ENCODE data around the gene THPO.
A peak's percentile ranks its signal among the peaks of the same experiment; 100 is the strongest.

Gene THPO

GRCh38 chr3:184389935-184390528, 12.0 kb upstream of the THPO start:
- Mint-ChIP-seq H3K4me3 (no peak overlapping the region), H3K27me3 (peaks cover 14% of the 10 kb centered on the region), H3K27ac (no peak overlapping the region), H3K9me3 (no peaks in the 10 kb centered on the region), H3K36me3 (ENCODE audit: low read depth) (no peaks in the 10 kb centered on the region), H3K4me1 (ENCODE audit: low read depth) (no peaks in the 10 kb centered on the region)
- DNase-seq: no peak

- H3K4me3 Mint-ChIP-seq: no peak overlapping the region
- no peaks in the 10 kb centered on the region for H3K9me3 Mint-ChIP-seq
- peaks cover 18% of the 10 kb centered on the region for H3K27me3 Mint-ChIP-seq
- no peak overlapping the region for H3K27ac Mint-ChIP-seq
- H3K36me3 Mint-ChIP-seq (ENCODE audit: low read depth): no peaks in the 10 kb centered on the region
- DNase-seq: no peak
- H3K4me1 Mint-ChIP-seq (ENCODE audit: low read depth): no peaks in the 10 kb centered on the region
Observed at GRCh38 chr3:184389384-184389783, 11.4 kb upstream of the THPO start.

DNA sequence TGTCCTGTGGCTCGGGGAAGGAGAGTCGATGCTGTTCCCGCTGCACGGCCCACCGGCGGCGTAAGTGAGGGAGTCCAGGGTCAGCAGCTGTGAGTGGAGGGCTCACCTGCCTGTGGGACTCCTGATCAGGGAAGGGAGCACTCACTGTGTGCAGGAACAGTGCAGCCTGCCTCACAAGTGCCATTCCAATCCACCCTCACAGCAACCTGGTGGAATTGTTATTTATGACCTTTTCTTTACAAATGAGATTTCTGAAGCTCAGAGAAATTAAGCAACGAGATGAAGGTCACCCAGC, 10.9 kb upstream of the THPO start:
- H3K27ac Mint-ChIP-seq: no peak overlapping the region
- no peaks in the 10 kb centered on the region for H3K9me3 Mint-ChIP-seq
- no peak for DNase-seq
- peaks cover 23% of the 10 kb centered on the region for H3K27me3 Mint-ChIP-seq
- H3K4me3 Mint-ChIP-seq: no peak overlapping the region
- H3K4me1 Mint-ChIP-seq (ENCODE audit: low read depth): no peaks in the 10 kb centered on the region
- no peaks in the 10 kb centered on the region for H3K36me3 Mint-ChIP-seq (ENCODE audit: low read depth)

- Mint-ChIP-seq H3K9me3 (no peaks in the 10 kb centered on the region), H3K27me3 (peaks cover 26% of the 10 kb centered on the region), H3K4me1 (ENCODE audit: low read depth) (no peaks in the 10 kb centered on the region), H3K4me3 (no peak overlapping the region), H3K27ac (no peak overlapping the region), H3K36me3 (ENCODE audit: low read depth) (no peaks in the 10 kb centered on the region)
- DNase-seq: no peak
Observed at GRCh38 chr3:184388164-184388935, 10.3 kb upstream of the THPO start.

GRCh38 chr3:184387174-184387714, 9.2 kb upstream of the THPO start:
- H3K4me3 Mint-ChIP-seq: no peak overlapping the region
- H3K27ac Mint-ChIP-seq: no peak overlapping the region

DNA sequence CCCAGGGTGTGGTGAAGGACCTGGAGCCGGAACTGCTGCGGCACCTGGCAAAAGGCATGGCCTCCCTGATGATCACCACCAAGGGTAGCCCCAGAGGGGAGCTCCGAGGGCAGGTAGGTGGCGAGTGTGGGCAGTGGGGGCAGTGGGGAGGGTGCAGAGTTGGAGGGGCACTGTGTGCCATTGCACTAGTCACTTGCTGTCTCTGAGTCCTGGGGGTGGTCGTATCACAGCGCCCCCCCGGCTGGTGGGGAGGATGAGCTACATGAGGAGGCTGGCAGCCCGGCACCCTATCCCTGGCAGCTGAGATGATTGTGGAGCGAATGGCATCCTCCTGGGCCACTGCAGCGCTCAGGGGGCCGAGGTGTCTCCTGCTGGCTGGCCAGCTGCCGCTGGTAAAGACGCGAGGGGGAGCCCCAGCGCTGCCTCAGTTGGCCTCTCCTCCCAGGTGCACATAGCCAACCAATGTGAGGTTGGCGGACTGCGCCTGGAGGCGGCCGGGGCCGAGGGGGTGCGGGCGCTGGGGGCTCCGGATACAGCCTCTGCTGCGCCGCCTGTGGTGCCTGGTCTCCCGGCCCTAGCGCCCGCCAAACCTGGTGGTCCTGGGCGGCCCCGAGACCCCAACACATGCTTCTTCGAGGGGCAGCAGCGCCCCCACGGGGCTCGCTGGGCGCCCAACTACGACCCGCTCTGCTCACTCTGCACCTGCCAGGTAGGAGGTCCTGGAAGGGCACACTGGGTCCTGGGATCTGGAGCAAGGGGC, 8.2 kb upstream of the THPO start:
- DNase-seq: no peak
- no peaks in the 10 kb centered on the region for H3K36me3 Mint-ChIP-seq (ENCODE audit: low read depth)
- H3K27me3 Mint-ChIP-seq: peaks cover 48% of the 10 kb centered on the region

More at GRCh38 chr3:184387174-184387714, 9.2 kb upstream of the THPO start:
- Mint-ChIP-seq H3K27me3 (peaks cover 38% of the 10 kb centered on the region), H3K36me3 (ENCODE audit: low read depth) (no peaks in the 10 kb centered on the region), H3K9me3 (no peaks in the 10 kb centered on the region), H3K4me1 (ENCODE audit: low read depth) (no peaks in the 10 kb centered on the region)
- DNase-seq: no peak

DNA sequence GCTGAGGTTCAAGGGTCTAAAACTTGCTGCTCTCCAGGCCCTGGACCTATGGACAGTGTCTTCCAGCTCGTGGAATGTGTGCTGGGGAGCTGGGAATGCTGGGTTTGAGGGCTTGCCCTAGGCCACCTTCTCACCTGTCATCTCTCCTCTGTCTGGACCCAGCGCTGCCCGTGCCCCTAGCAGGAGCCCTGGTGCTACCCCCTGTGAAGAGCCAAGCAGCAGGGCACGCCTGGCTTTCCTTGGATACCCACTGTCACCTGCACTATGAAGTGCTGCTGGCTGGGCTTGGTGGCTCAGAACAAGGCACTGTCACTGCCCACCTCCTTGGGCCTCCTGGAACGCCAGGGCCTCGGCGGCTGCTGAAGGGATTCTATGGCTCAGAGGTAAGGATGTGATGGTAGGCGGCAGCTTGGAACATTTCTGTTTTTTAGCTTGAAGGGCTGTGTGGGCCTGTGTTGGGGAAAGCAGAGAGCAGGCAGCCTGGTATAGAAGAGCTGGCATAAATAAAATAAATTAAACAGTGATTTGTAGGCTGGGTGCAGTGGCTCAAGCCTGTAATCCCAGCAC, 6.9 kb upstream of the THPO start:
- H3K4me1 Mint-ChIP-seq (ENCODE audit: low read depth): peaks cover 7% of the 10 kb centered on the region
- peaks cover 55% of the 10 kb centered on the region for H3K27me3 Mint-ChIP-seq
- no peaks in the 10 kb centered on the region for H3K36me3 Mint-ChIP-seq (ENCODE audit: low read depth)
- no peak overlapping the region for H3K4me3 Mint-ChIP-seq
- no peaks in the 10 kb centered on the region for H3K9me3 Mint-ChIP-seq
- no peak overlapping the region for H3K27ac Mint-ChIP-seq
- DNase-seq: no peak

More for the DNA sequence above, 8.2 kb upstream of the THPO start:
- Mint-ChIP-seq H3K9me3 (no peaks in the 10 kb centered on the region), H3K4me3 (no peak overlapping the region), H3K27ac (no peak overlapping the region), H3K4me1 (ENCODE audit: low read depth) (peaks cover 4% of the 10 kb centered on the region)

GRCh38 chr3:184384342-184384741, 6.3 kb upstream of the THPO start:
- DNase-seq: no peak
- H3K9me3 Mint-ChIP-seq: no peaks in the 10 kb centered on the region
- no peak overlapping the region for H3K4me3 Mint-ChIP-seq
- peaks cover 7% of the 10 kb centered on the region for H3K4me1 Mint-ChIP-seq (ENCODE audit: low read depth)
- H3K36me3 Mint-ChIP-seq (ENCODE audit: low read depth): no peaks in the 10 kb centered on the region
- peaks cover 56% of the 10 kb centered on the region for H3K27me3 Mint-ChIP-seq
- no peak overlapping the region for H3K27ac Mint-ChIP-seq

DNA sequence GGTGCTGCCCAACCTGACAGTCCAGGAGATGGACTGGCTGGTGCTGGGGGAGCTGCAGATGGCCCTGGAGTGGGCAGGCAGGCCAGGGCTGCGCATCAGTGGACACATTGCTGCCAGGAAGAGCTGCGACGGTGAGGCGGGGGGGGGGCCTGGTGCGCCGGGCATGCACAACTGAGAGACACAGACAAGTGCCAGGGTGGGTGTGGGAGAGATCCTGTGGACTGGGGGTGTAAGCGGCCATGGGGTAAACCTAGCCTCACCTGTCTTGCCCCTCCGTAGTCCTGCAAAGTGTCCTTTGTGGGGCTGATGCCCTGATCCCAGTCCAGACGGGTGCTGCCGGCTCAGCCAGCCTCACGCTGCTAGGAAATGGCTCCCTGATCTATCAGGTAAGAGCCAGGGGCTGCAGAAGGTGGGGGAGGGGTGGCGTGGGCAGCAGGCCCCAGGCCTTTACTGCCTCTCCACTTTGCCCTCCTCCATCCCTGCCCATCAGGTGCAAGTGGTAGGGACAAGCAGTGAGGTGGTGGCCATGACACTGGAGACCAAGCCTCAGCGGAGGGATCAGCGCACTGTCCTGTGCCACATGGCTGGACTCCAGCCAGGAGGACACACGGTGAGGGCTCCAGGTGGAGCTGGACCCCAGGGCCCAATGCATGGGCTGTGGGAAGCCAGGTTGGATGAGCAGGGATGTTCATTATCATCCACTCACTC, 5.2 kb upstream of the THPO start:
- Mint-ChIP-seq H3K4me1 (ENCODE audit: low read depth) (peaks cover 7% of the 10 kb centered on the region), H3K36me3 (ENCODE audit: low read depth) (no peaks in the 10 kb centered on the region), H3K9me3 (no peaks in the 10 kb centered on the region), H3K27ac (no peak overlapping the region), H3K27me3 (peaks cover 68% of the 10 kb centered on the region), H3K4me3 (no peak overlapping the region)
- no peak for DNase-seq

DNA sequence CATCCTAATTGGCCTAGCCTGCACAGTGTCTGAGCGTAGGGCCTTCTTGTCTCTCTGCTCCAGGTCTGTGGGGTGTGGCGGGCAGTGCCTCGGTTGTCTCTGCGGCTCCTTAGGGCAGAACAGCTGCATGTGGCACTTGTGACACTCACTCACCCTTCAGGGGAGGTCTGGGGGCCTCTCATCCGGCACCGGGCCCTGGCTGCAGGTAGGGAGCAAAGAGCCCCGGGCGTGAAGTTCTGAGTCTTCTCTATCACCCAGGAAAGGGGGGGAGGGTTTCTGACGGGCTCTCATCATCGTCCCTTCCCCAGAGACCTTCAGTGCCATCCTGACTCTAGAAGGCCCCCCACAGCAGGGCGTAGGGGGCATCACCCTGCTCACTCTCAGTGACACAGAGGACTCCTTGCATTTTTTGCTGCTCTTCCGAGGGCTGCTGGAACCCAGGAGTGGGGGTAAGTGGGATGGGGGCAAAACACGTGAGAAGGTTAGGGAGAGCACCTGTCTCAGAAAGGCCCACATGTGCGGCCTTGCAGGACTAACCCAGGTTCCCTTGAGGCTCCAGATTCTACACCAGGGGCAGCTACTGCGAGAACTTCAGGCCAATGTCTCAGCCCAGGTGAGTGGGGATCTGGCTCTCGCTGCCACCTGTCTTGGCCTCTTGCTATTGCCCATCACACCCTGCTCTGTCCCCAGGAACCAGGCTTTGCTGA, 4.5 kb upstream of the THPO start:
- no peaks in the 10 kb centered on the region for H3K9me3 Mint-ChIP-seq
- H3K27me3 Mint-ChIP-seq: peaks cover 75% of the 10 kb centered on the region
- H3K4me3 Mint-ChIP-seq: no peak overlapping the region
- DNase-seq: no peak
- H3K27ac Mint-ChIP-seq: no peak overlapping the region
- H3K4me1 Mint-ChIP-seq (ENCODE audit: low read depth): peaks cover 7% of the 10 kb centered on the region
- no peaks in the 10 kb centered on the region for H3K36me3 Mint-ChIP-seq (ENCODE audit: low read depth)

- H3K4me3 Mint-ChIP-seq: peak overlapping the region; percentile 59
- peaks cover 77% of the 10 kb centered on the region for H3K27me3 Mint-ChIP-seq
Observed at GRCh38 chr3:184381261-184382224, 3.5 kb upstream of the THPO start.

GRCh38 chr3:184380627-184381260, 2.7 kb upstream of the THPO start:
- H3K27ac Mint-ChIP-seq: no peak overlapping the region

More at GRCh38 chr3:184381261-184382224, 3.5 kb upstream of the THPO start:
- Mint-ChIP-seq H3K4me1 (ENCODE audit: low read depth) (peaks cover 7% of the 10 kb centered on the region), H3K36me3 (ENCODE audit: low read depth) (no peaks in the 10 kb centered on the region), H3K9me3 (no peaks in the 10 kb centered on the region), H3K27ac (no peak overlapping the region)
- DNase-seq: peak; percentile 51

More at GRCh38 chr3:184380627-184381260, 2.7 kb upstream of the THPO start:
- peaks cover 7% of the 10 kb centered on the region for H3K4me1 Mint-ChIP-seq (ENCODE audit: low read depth)
- peak; percentile 53 for DNase-seq
- peak overlapping the region; percentile 59 for H3K4me3 Mint-ChIP-seq
- peaks cover 73% of the 10 kb centered on the region for H3K27me3 Mint-ChIP-seq
- no peaks in the 10 kb centered on the region for H3K36me3 Mint-ChIP-seq (ENCODE audit: low read depth)
- no peaks in the 10 kb centered on the region for H3K9me3 Mint-ChIP-seq

Measured in activated T-cell treated with anti-CD3 and anti-CD28 coated beads, Interleukin-2, amount 50 U/mL, for 24 hours (primary cell).